ENCODE measurements around the gene CEP104. TPM values are rescaled to one million over a fixed set of nuclear protein-coding genes. Genes with fewer than 3 reads are reported as not detected.

Gene CEP104
- total and polyA plus RNA-seq, 8 donors = 7.0 to 128 (median 28.7) TPM

- 64 to 88% (median 84%) methylated on average over 8 of the region's 8 CpGs for WGBS, 5 donors
- H3K4me3 ChIP-seq = no peak overlapping the region
Measured at GRCh38 chr1:3886691-3887090, 29.7 kb upstream of the CEP104 start.

DNA sequence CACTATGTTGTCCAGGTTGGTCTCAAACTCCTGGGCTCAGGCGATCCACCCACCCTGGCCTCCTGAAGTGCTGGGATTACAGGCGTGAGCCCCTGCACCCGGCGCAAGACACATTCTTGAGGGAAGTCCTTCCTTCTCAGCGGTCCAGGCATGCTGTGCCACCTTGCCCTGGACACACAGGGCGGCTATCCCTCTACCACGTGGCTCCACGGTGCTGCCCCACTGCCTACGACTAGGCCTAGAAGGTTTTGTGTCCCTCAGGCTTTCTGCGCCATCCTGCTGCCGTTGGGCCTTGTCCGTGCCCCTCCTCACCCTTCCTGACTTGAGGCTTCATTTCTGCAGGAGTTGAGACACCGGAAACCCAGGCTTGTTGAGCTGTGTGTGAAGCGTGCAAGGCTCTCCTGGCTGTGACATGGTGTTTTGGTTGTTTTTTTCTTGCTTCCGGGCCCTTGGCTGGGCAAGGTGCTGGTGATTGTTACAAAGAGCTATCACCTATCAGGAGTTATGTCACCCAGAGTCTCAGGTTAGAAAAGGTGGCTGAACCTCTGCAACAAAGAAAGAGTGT lies 29.2 kb upstream of the CEP104 start:
- DNase-seq = no peak
- Histone ChIP-seq H3K27me3 (no peaks in the 10 kb centered on the region), H3K4me3 (no peak overlapping the region), H3K9me3 (no peaks in the 10 kb centered on the region), H3K36me3 (peaks cover 34 to 98% (median 87%) of the 10 kb centered on the region in 4 donors), H3K27ac (no peak overlapping the region), H3K4me1 (peaks cover 0 to 8% (median under 1%) of the 10 kb centered on the region in 4 donors)
- no peak for TF ChIP-seq CTCF (IDR thresholded peaks at IDR 0.05)
- TF ChIP-seq POLR2A (IDR thresholded peaks at IDR 0.05) = no peak
- TF ChIP-seq EP300 (IDR thresholded peaks at IDR 0.05) = no peak
- no peak for TF ChIP-seq POLR2AphosphoS5 (IDR thresholded peaks at IDR 0.05)
- 89 to 92% (median 89%) methylated on average over 15 of the region's 15 CpGs for WGBS, 5 donors
- intact Hi-C loops (cut with DNase I; ENCODE audit: low total_unique reads) = no loop called here

More at GRCh38 chr1:3886691-3887090, 29.7 kb upstream of the CEP104 start:
- H3K4me1 ChIP-seq = peaks cover 0 to 8% (median 3%) of the 10 kb centered on the region in 4 donors
- H3K36me3 ChIP-seq = peaks cover 38 to 98% (median 89%) of the 10 kb centered on the region in 4 donors
- no peaks in the 10 kb centered on the region for H3K9me3 ChIP-seq
- intact Hi-C loops (cut with DNase I; ENCODE audit: low total_unique reads) = no loop called here
- no peaks in the 10 kb centered on the region for H3K27me3 ChIP-seq
- H3K27ac ChIP-seq = no peak overlapping the region
- no peak for DNase-seq
- TF ChIP-seq POLR2A (IDR thresholded peaks at IDR 0.05) = no peak
- no peak for TF ChIP-seq POLR2AphosphoS5 (IDR thresholded peaks at IDR 0.05)
- no peak for TF ChIP-seq CTCF (IDR thresholded peaks at IDR 0.05)
- no peak for TF ChIP-seq EP300 (IDR thresholded peaks at IDR 0.05)

DNA sequence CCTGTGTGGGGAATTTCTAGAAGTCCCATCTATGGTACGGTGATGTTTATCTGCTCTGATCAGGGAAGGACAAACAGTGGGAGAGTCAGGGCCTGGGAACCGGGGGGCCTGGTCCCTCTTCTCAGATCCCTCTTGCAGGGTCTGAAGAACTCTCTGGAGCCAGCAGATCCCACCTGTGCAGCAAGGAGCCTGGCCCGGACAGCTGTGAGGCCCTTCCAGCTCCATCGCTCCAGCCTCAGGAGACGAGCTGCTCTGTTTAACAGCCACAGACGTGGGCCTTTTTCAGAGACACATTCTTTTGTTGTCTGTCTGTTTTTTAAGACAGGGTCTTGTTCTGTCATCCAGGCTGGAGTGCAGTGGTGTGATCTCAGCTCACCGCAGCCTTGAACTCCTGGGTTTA lies 28.6 kb upstream of the CEP104 start:
- DNase-seq = no peak
- Histone ChIP-seq H3K36me3 (peaks cover 28 to 98% (median 88%) of the 10 kb centered on the region in 4 donors), H3K4me3 (no peak overlapping the region), H3K9me3 (no peaks in the 10 kb centered on the region), H3K4me1 (peaks cover 0 to 6% (median 0%) of the 10 kb centered on the region in 4 donors), H3K27me3 (no peaks in the 10 kb centered on the region), H3K27ac (no peak overlapping the region)
- TF ChIP-seq EP300 (IDR thresholded peaks at IDR 0.05) (no peak), POLR2A (IDR thresholded peaks at IDR 0.05) (no peak), CTCF (IDR thresholded peaks at IDR 0.05) (no peak), POLR2AphosphoS5 (IDR thresholded peaks at IDR 0.05) (no peak)
- intact Hi-C loops (cut with DNase I; ENCODE audit: low total_unique reads) = no loop called here
- WGBS, 5 donors = 83 to 90% (median 86%) methylated on average over 4 to 7 of the region's 7 CpGs

GRCh38 chr1:3884966-3885365 lies 28.0 kb upstream of the CEP104 start:
- Histone ChIP-seq H3K27ac (no peak overlapping the region), H3K9me3 (no peaks in the 10 kb centered on the region), H3K27me3 (no peaks in the 10 kb centered on the region), H3K36me3 (peaks cover 26 to 98% (median 88%) of the 10 kb centered on the region in 4 donors), H3K4me3 (no peak overlapping the region), H3K4me1 (no peaks in the 10 kb centered on the region)
- WGBS, 5 donors = 87 to 93% (median 91%) methylated on average over 13 of the region's 13 CpGs
- TF ChIP-seq EP300 (IDR thresholded peaks at IDR 0.05) = no peak
- TF ChIP-seq POLR2AphosphoS5 (IDR thresholded peaks at IDR 0.05) = no peak
- TF ChIP-seq CTCF (IDR thresholded peaks at IDR 0.05) = no peak
- TF ChIP-seq POLR2A (IDR thresholded peaks at IDR 0.05) = no peak
- intact Hi-C loops (cut with DNase I; ENCODE audit: low total_unique reads) = no loop called here
- no peak for DNase-seq

Data from stomach (tissue), 9 donors.